ENCODE results near the gene TMEM100. TPM values are rescaled to one million over a fixed set of nuclear protein-coding genes. Genes with fewer than 3 reads are reported as not detected.

Gene TMEM100
- total RNA-seq, 1 donor from 2014 or later, result 5.3 TPM

GRCh38 chr17:55708175-55708974 is 14.3 kb downstream of the TMEM100 start:
- Mint-ChIP-seq H3K36me3 (ENCODE audit: low read depth) (no peaks in the 10 kb centered on the region), H3K27me3 (ENCODE audit: low read depth) (peaks cover 7% of the 10 kb centered on the region), H3K27ac (ENCODE audit: unreplicated experiment) (no peak overlapping the region), H3K4me1 (ENCODE audit: low read depth) (peaks cover 12% of the 10 kb centered on the region), H3K9me3 (ENCODE audit: low read depth) (no peaks in the 10 kb centered on the region), H3K4me3 (ENCODE audit: unreplicated experiment) (no peak overlapping the region)
- TF ChIP-seq, protein P1, sequence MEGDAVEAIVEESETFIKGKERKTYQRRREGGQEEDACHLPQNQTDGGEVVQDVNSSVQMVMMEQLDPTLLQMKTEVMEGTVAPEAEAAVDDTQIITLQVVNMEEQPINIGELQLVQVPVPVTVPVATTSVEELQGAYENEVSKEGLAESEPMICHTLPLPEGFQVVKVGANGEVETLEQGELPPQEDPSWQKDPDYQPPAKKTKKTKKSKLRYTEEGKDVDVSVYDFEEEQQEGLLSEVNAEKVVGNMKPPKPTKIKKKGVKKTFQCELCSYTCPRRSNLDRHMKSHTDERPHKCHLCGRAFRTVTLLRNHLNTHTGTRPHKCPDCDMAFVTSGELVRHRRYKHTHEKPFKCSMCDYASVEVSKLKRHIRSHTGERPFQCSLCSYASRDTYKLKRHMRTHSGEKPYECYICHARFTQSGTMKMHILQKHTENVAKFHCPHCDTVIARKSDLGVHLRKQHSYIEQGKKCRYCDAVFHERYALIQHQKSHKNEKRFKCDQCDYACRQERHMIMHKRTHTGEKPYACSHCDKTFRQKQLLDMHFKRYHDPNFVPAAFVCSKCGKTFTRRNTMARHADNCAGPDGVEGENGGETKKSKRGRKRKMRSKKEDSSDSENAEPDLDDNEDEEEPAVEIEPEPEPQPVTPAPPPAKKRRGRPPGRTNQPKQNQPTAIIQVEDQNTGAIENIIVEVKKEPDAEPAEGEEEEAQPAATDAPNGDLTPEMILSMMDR (IDR thresholded peaks at IDR 0.05), result no peak
- DNase-seq (ENCODE audit: low spot score), result no peak

- H3K4me1 Mint-ChIP-seq (ENCODE audit: low read depth), result peaks cover 12% of the 10 kb centered on the region
- peaks cover 3% of the 10 kb centered on the region for H3K9me3 Mint-ChIP-seq (ENCODE audit: low read depth)
- no peak for DNase-seq (ENCODE audit: low spot score)
- H3K36me3 Mint-ChIP-seq (ENCODE audit: low read depth), result no peaks in the 10 kb centered on the region
- H3K27me3 Mint-ChIP-seq (ENCODE audit: low read depth), result peaks cover 7% of the 10 kb centered on the region
- H3K27ac Mint-ChIP-seq (ENCODE audit: unreplicated experiment), result no peak overlapping the region
- no peak overlapping the region for H3K4me3 Mint-ChIP-seq (ENCODE audit: unreplicated experiment)
- TF ChIP-seq, protein P1 (IDR thresholded peaks at IDR 0.05), result no peak
Measured at GRCh38 chr17:55706808-55707773, 15.6 kb downstream of the TMEM100 start.

DNA sequence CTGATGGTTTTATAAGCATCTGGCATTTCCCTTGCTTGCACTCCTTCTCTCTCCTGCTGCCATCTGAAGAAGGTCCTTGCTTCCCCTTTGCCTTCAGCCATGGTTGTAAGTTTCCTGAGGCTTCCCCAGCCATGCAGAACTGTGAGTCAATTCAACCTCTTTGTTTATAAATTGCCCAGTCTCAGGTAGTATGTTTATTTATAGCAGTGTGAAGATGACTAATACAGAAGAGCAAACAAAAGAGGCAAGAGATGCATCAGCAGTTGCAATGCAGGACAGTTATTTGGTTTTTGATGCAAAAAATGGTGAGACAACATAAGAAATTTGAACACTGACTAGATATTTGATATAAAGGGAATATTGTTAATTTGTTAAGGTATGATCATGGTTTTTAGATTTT is 16.8 kb downstream of the TMEM100 start:
- Mint-ChIP-seq H3K4me3 (ENCODE audit: unreplicated experiment) (no peak overlapping the region), H3K36me3 (ENCODE audit: low read depth) (no peaks in the 10 kb centered on the region), H3K9me3 (ENCODE audit: low read depth) (peaks cover 11% of the 10 kb centered on the region), H3K4me1 (ENCODE audit: low read depth) (peaks cover 7% of the 10 kb centered on the region), H3K27ac (ENCODE audit: unreplicated experiment) (no peak overlapping the region), H3K27me3 (ENCODE audit: low read depth) (peaks cover 7% of the 10 kb centered on the region)
- DNase-seq (ENCODE audit: low spot score), result no peak
- TF ChIP-seq, protein P1 (IDR thresholded peaks at IDR 0.05), result no peak

GRCh38 chr17:55704401-55704800 is 18.3 kb downstream of the TMEM100 start:
- peaks cover 8% of the 10 kb centered on the region for H3K27me3 Mint-ChIP-seq (ENCODE audit: low read depth)
- H3K4me3 Mint-ChIP-seq (ENCODE audit: unreplicated experiment), result no peak overlapping the region
- H3K36me3 Mint-ChIP-seq (ENCODE audit: low read depth), result no peaks in the 10 kb centered on the region
- peaks cover 4% of the 10 kb centered on the region for H3K4me1 Mint-ChIP-seq (ENCODE audit: low read depth)
- TF ChIP-seq, protein P1 (IDR thresholded peaks at IDR 0.05), result no peak
- no peak for DNase-seq (ENCODE audit: low spot score)
- no peak overlapping the region for H3K27ac Mint-ChIP-seq (ENCODE audit: unreplicated experiment)
- peaks cover 11% of the 10 kb centered on the region for H3K9me3 Mint-ChIP-seq (ENCODE audit: low read depth)

DNA sequence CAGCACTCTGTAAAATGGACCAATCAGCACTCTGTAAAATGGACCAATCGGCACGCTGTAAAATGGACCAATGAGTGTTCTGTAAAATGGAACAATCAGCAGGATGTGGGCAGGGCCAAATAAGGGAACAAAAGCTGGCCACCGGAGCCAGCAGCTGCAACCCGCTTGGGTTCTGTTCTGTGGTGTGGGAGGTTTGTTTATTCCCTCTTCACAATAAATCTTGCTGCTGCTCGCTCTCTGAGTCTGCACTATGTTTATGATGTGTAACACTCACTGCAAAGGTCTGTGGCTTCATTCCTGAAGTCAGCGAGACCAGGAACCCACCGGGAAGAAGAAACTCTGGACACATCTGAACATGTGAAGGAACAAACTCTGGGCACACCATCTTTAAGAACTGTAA is 20.5 kb downstream of the TMEM100 start:
- peaks cover 11% of the 10 kb centered on the region for H3K9me3 Mint-ChIP-seq (ENCODE audit: low read depth)
- H3K27ac Mint-ChIP-seq (ENCODE audit: unreplicated experiment), result no peak overlapping the region
- H3K4me1 Mint-ChIP-seq (ENCODE audit: low read depth), result no peaks in the 10 kb centered on the region
- H3K27me3 Mint-ChIP-seq (ENCODE audit: low read depth), result peaks cover 8% of the 10 kb centered on the region
- DNase-seq (ENCODE audit: low spot score), result no peak
- TF ChIP-seq, protein P1 (IDR thresholded peaks at IDR 0.05), result no peak
- no peaks in the 10 kb centered on the region for H3K36me3 Mint-ChIP-seq (ENCODE audit: low read depth)
- H3K4me3 Mint-ChIP-seq (ENCODE audit: unreplicated experiment), result no peak overlapping the region
